ENCODE results near the gene DAO. TPM values are rescaled to one million over a fixed set of nuclear protein-coding genes. Genes with fewer than 3 reads are reported as not detected.
"Not testable (repeated sequence)": the region's sequence is repeated elsewhere in the genome, so short reads cannot be mapped to it uniquely, and the experiment has no call there.

DAO gene
- total RNA-seq, 2 donors from 2014 or later, result not detected

DNA sequence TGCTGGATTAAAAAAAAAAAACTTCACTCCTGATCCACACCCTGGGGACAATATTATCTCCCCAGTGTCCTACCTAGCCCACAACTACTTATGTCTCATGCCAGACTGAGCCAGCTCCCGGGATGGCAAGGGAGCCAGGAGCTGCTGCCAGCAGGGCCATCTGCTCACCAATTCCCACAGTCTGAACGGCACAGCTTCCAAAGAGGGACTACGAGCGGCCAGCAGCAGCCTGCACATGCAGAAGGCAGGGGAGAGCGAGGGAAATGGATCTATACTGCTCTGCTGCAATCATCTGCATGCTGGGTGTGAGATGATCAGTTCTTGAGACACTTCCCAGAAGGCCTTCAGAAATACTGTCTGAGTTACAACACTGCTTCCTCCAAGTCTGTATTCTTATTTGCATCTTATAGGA lies 33.6 kb upstream of the DAO start:
- peak; percentile 52 for DNase-seq
- intact Hi-C loops (cut with DNase I), result no loop called here
- peak; percentile 72 to 87 for ATAC-seq

DNA sequence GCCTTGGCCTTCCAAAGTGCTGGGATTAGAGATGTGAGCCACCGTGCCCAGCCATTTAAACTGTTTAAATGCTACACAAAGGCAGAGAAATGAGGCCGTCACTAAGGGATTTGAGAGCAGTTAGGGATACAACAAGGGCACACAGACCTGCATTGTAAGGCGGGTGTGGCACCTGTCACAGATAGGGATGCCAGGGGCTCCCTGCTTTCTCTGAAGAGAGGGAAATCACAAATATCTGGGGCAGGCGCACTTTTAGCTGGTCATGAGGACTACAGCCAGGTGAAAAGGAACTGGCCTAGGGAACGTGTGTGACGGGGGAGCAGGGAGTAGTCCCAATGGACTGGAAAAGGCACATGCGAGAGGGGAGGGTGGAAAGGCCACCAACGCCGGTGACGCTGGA lies 32.2 kb upstream of the DAO start:
- ATAC-seq, result no peak
- no peak for DNase-seq
- intact Hi-C loops (cut with DNase I), result no loop called here

DNA sequence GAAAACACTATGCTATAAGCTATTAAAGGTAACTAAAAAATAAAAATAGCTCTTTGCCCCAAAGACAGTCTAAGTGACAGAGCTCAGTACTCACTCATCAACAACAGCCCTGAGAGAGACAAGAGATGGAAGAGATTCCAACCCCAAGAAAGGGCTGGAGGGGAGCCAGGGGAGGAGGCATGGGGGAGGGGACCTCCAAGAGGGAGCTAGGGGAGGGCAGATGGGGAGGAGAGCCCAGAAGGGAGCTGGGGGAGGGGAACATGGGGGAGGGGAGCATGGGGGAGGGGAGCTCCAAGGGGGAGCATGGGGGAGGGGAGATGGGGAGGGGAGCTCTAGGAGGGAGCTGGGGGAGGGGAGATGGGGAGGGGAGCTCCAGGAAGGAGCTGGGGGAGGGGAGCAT lies 30.2 kb upstream of the DAO start:
- intact Hi-C loops (cut with DNase I), result loop anchor here in 1 of 2 donors (10.0 kb wide), 2 partner anchors 185 to 285 kb away; partner anchors contain the start of genes ISCU and SART3
- ATAC-seq, result peak in 1 of 2 donors; percentile 13
- no peak for DNase-seq

- peak; percentile 77 for DNase-seq
- intact Hi-C loops (cut with DNase I), result loop anchor here in 1 of 2 donors (10.0 kb wide), 2 partner anchors 186 to 286 kb away; partner anchors contain the start of genes ISCU and SART3
- peak; percentile 38 to 56 for ATAC-seq
Measured at GRCh38 chr12:108850854-108851573, 28.9 kb upstream of the DAO start.

- intact Hi-C loops (cut with DNase I), result loop anchor here in 1 of 2 donors (10.0 kb wide), 2 partner anchors 188 to 288 kb away; partner anchors contain the start of genes ISCU and SART3
- ATAC-seq (no peak), DNase-seq (no peak)
Measured at GRCh38 chr12:108852674-108853309, 27.1 kb upstream of the DAO start.

DNA sequence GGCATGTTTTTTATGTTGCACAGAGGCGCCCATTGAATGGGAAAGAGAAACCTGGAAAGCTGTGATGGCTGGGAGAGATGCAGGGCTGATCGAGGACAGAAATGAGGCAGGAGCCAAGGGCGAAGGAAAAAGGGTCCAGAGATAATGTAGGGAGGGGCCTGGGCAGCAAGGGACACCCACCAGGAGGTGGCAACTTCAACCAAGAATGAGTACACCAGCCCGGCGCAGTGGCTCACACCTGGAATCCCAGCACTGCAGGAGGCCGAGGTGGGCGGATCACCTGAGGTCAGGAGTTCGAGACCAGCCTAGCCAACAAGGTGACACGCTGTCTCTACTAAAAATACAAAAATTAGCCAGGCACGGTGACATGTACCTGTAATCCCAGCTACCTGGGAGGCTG lies 26.5 kb upstream of the DAO start:
- intact Hi-C loops (cut with DNase I), result loop anchor here in 1 of 2 donors (10.0 kb wide), 2 partner anchors 189 to 289 kb away; partner anchors contain the start of genes ISCU and SART3
- DNase-seq (no peak), ATAC-seq (no peak)

DNA sequence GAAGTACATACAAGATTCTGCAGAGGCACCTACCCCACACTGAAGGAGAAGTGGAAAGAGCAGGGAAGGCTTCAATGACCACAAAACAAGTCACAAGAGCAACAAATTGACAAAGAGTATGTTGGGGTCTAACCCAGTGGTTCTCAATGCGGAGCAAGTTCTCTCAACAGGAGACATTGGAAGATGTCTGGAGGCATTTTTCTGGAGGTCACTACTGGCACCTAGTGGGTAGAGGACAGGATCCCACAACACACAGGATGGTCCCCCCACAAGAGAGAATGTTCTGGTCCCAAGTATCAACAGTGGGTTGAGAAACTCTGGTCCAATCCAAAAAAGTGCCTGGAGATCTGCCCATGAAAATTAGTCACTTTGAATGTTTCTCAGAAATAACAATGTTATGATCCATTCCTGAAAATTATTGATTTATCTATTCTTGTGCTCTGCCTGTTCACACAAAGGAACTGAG lies 25.9 kb upstream of the DAO start:
- intact Hi-C loops (cut with DNase I), result loop anchor here in 1 of 2 donors (10.0 kb wide), 2 partner anchors 189 to 289 kb away; partner anchors contain the start of genes ISCU and SART3
- no peak for DNase-seq
- peak in 1 of 2 donors; percentile 27 for ATAC-seq

- peak; percentile 75 for DNase-seq
- intact Hi-C loops (cut with DNase I), result loop anchor here in 1 of 2 donors (10.0 kb wide), 2 partner anchors 190 to 290 kb away; partner anchors contain the start of genes ISCU and SART3
- peak; percentile 6 to 63 for ATAC-seq
Measured at GRCh38 chr12:108854451-108855283, 25.2 kb upstream of the DAO start.

- DNase-seq (no peak), ATAC-seq (no peak)
- intact Hi-C loops (cut with DNase I), result loop anchor here in 1 of 2 donors (2.0 to 10.0 kb wide), 3 partner anchors 53 to 291 kb away; partner anchors contain the start of genes ISCU and SART3
Measured at GRCh38 chr12:108855284-108856169, 24.4 kb upstream of the DAO start.

DNA sequence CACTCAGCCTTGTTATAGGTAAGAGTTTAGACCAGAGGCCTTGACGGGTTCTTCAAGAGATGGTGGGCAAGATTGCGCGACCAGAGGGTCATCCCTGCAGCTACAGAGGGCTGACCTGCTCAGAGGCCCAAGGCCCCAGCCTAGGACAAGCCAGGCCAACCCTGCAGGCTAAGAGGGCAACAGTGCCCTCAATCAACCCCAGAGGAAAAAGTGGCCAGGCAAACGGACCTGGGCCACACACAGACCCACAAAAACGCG lies 23.8 kb upstream of the DAO start:
- ATAC-seq, result peak in 1 of 2 donors; percentile 1
- no peak for DNase-seq
- intact Hi-C loops (cut with DNase I), result loop anchor here in 1 of 2 donors (2.0 to 10.0 kb wide), 3 partner anchors 53 to 291 kb away; partner anchors contain the start of genes ISCU and SART3

- intact Hi-C loops (cut with DNase I), result loop anchor here in 1 of 2 donors (2.0 to 10.0 kb wide), 3 partner anchors 54 to 292 kb away; partner anchors contain the start of genes ISCU and SART3
- DNase-seq (peak; percentile 87), ATAC-seq (peak; percentile 41 to 51)
Measured at GRCh38 chr12:108856428-108857157, 23.3 kb upstream of the DAO start.

GRCh38 chr12:108857158-108857407 lies 22.8 kb upstream of the DAO start:
- no peak for DNase-seq
- ATAC-seq, result peak; percentile 4 to 12
- intact Hi-C loops (cut with DNase I), result loop anchor here in 1 of 2 donors (2.0 to 10.0 kb wide), 3 partner anchors 54 to 292 kb away; partner anchors contain the start of genes ISCU and SART3

GRCh38 chr12:108858311-108859074 lies 21.4 kb upstream of the DAO start:
- intact Hi-C loops (cut with DNase I), result loop anchor here in 1 of 2 donors (10.0 kb wide), 2 partner anchors 194 to 294 kb away; partner anchors contain the start of genes ISCU and SART3
- DNase-seq (no peak), ATAC-seq (no peak)

GRCh38 chr12:108859141-108859922 lies 20.6 kb upstream of the DAO start:
- not testable (repeated sequence) for ATAC-seq, DNase-seq
- intact Hi-C loops (cut with DNase I), result loop anchor here in 1 of 2 donors (10.0 kb wide), 2 partner anchors 195 to 295 kb away; partner anchors contain the start of genes ISCU and SART3

DNA sequence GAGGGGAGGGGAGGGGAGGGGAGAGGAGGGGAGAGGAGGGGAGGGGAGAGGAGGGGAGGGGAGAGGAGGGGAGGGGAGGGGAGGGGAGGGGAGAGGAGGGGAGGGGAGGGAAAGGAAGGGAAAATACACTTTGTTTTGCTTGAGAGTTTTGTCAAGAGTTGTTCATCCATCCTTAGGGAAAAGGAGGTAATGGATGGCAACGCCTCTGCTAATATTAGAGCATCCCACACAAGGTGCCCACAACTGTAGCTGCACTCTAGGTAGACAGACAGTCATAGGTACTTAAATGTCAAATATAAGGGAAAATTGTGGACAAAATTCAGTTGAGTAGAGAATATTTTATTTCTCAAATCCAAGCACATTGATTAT lies 20.0 kb upstream of the DAO start:
- intact Hi-C loops (cut with DNase I), result loop anchor here (10.0 kb wide), 4 partner anchors 85 to 295 kb away; partner anchors contain the start of genes ISCU (in 1 of the 2) and SART3 (in 1 of the 2)
- no peak for ATAC-seq

GRCh38 chr12:108860443-108860842 lies 19.4 kb upstream of the DAO start:
- intact Hi-C loops (cut with DNase I), result loop anchor here (10.0 kb wide), 2 partner anchors 84 to 94 kb away; no protein-coding TSS in a partner anchor
- ATAC-seq, result no peak
- no peak for DNase-seq

More for the DNA sequence above, 20.0 kb upstream of the DAO start:
- no peak for DNase-seq

Measured in left cardiac atrium (tissue), 4 donors.